Endometrial microvascular endothelial cells (primary cell): ENCODE results near the gene NMRK1. TPM values are rescaled to one million over a fixed set of nuclear protein-coding genes. Genes with fewer than 3 reads are reported as not detected.

Source experiments
- in situ Hi-C: cut with HindIII; loops from 2 replicates; pipeline ENCODE4 v1.10.0; 2017; ENCODE audit warnings: low sequenced_read_pairs, low pct_unique_long_range_greater_than_20kb; ENCODE audit errors: inconsistent ontology term
- total RNA-seq: library from RNA; depleted of rRNA; stranded (reverse); fragments of >200 nt; gene quantifications from one replicate; pipeline ENCODE4 v1.2.3, GENCODE V29; 2015; ENCODE audit errors: inconsistent ontology term

NMRK1 gene
- total RNA-seq, 1 donor from 2014 or later = 17.4 TPM

- in situ Hi-C loops = no loop called here
Measured at GRCh38 chr9:75067894-75068293, 20.1 kb downstream of the NMRK1 start.

- in situ Hi-C loops = no loop called here
Measured at GRCh38 chr9:75065510-75065909, 22.4 kb downstream of the NMRK1 start.

GRCh38 chr9:75064307-75065025, 23.5 kb downstream of the NMRK1 start:
- in situ Hi-C loops = no loop called here

- in situ Hi-C loops = no loop called here
Measured at GRCh38 chr9:75063556-75064305, 24.2 kb downstream of the NMRK1 start.

GRCh38 chr9:75061169-75061568, 26.8 kb downstream of the NMRK1 start:
- in situ Hi-C loops = no loop called here

GRCh38 chr9:75054368-75055001, 33.5 kb downstream of the NMRK1 start:
- in situ Hi-C loops = no loop called here

- in situ Hi-C loops = no loop called here
Measured at GRCh38 chr9:75053869-75054268, 34.1 kb downstream of the NMRK1 start.

- in situ Hi-C loops = no loop called here
Measured at GRCh38 chr9:75051285-75051684, 36.7 kb downstream of the NMRK1 start.

GRCh38 chr9:75047506-75047905, 40.4 kb downstream of the NMRK1 start:
- in situ Hi-C loops = no loop called here

- in situ Hi-C loops = no loop called here
Measured at GRCh38 chr9:75046725-75047345, 41.1 kb downstream of the NMRK1 start.

GRCh38 chr9:75041041-75041440, 46.9 kb downstream of the NMRK1 start:
- in situ Hi-C loops = no loop called here

- in situ Hi-C loops = no loop called here
Measured at GRCh38 chr9:75039801-75040200, 48.2 kb downstream of the NMRK1 start.

GRCh38 chr9:75039009-75039408, 48.9 kb downstream of the NMRK1 start:
- in situ Hi-C loops = no loop called here

- in situ Hi-C loops = no loop called here
Measured at GRCh38 chr9:75036793-75037192, 51.2 kb downstream of the NMRK1 start.

GRCh38 chr9:75033791-75034473, 54.0 kb downstream of the NMRK1 start:
- in situ Hi-C loops = no loop called here

- in situ Hi-C loops = no loop called here
Measured at GRCh38 chr9:75027187-75028107, 60.5 kb downstream of the NMRK1 start.

GRCh38 chr9:75023846-75024245, 64.1 kb downstream of the NMRK1 start:
- in situ Hi-C loops = no loop called here

- in situ Hi-C loops = no loop called here
Measured at GRCh38 chr9:75019654-75020053, 68.3 kb downstream of the NMRK1 start.
